GOT3 (cell line): Measurements from ENCODE around the gene KCNN4.
"Not testable (repeated sequence)": the region's sequence is repeated elsewhere in the genome, so short reads cannot be mapped to it uniquely, and the experiment has no call there.

Source experiments
- DNase-seq: peaks from one replicate; lab custom pipeline; 2025; ENCODE audit warnings: mixed read lengths; lab: John Stamatoyannopoulos, UW

KCNN4 gene

DNA sequence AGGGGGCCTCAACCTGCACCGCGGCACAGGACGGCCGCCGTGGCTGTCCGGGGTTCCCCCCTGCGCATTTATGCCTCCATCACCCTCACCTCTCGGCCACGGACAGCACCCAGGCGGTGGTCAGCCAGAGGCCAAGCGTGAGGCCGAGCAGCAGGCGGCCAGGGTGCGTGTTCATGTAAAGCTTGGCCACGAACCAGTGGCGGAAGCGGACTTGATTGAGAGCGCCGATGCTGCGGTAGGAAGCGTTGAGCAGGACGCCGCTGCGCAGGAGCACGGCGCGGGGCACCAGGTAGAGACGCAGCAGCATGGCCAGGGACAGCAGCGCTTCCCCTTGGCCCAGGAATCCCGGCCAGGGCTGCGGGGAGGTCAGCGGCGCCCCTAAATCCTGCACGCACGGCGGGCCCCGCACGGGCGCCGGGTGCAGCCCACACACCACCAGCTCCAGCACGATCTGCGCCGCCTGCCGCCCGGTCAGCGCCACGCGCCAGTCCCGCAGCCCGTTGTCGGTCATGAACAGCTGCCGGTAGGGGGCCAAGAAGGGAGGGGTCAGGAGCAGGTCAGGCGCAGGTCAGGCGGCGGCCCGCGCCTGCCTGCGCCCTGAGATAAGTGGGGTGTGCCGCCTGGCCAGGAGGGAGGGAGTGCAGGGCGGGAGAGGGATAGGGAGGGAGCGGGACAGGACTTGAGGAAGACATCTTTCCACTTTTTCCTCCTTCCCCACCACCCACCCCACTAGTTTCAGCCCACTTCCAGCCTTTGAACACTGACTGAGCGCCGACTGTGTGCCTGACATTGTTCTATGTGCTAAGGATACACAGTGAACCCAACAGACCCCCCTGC, 6.5 kb downstream of the KCNN4 start:
- DNase-seq = no peak

DNA sequence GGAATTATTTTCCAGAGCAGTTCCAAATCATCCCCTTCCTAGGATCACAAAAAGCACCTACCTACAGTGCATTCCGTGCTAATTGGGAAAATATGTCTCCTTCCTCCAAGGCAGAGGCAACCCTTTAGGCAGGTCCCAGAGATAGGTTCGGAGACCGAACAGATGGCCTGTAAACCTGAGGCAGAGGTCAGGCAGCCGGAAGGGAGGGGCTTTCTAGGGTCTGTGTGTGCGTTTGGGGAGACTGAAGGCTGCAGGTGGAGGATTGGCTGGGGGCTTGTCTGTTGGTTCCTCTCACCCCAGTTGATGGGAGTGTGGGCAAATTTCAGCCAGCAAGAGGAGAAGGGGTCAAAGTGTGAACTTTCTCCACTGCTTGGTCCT, 7.1 kb downstream of the KCNN4 start:
- no peak for DNase-seq

DNA sequence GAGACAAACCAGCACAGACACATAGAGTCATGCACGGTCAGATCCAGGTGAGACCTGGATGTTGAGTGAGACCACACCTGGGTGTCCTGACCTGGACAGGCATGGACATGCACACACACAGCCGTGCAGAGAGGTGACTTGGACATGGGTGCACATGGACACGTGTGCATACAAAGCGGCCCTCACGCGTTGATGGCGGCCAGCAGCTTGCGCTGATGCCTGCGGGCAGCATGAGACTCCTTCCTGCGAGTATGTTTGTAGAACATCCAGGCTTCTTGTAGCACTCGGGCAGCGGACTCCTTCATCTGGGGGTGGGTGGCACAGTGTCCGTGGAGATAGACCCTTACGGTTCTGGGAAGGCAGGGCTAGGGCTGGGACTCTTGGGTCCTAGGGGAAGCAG, 11.5 kb downstream of the KCNN4 start:
- DNase-seq = no peak

DNA sequence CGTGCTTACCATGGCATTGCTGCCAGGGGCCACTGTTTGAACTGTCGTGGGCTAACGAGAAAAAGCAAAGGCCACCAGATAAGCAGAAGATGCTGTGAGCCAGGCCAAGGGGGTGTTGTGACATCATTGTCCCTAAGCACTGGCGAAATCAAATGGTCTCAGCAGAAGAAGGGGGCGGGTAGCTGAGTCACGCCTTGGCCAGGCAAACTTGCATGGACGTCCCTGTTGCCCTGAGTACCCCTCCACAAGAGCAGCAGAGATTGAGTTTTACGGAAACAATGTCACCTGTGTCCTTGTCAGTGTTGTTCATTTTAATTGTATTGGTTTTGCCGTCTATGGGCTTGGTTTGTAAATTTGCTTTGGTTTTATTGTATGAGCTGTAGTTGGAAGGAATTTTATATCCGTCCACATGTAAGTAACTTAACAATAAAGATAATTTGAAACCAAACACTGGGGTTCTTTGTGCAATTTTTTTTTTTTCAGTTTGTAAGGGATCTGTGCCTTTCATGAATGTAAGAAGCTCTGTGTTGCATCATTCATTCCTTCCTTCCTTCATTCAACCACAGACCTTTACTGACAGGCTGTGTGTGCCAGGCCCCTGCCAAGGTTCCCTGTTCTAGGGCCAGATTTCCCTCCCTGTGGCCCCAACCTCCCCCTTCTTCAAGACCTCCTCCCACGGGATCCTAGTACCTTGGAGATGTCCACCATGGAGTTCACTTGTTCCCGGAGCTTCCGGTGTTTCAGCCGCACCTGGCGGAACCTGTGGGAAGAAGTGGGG, 12.3 kb downstream of the KCNN4 start:
- no peak for DNase-seq

DNA sequence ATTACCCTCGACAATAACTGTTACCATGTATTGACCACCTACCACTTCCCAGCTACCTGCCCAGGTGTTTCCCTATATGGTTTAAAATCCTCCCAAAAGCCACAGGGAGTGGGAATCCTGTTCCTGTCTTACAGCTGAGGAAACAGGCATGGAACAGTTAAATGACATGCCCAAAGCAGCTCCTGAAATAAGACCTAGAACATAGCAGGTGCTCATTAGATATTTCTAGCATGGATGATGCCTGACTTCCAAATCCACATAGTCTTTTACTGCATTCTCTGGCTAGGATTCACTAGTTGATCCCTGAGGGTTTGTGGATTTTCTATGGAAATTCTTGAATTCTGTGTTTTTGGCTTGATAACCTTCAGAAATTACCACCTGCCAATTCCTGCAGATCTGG, 13.0 kb downstream of the KCNN4 start:
- DNase-seq = no peak

DNA sequence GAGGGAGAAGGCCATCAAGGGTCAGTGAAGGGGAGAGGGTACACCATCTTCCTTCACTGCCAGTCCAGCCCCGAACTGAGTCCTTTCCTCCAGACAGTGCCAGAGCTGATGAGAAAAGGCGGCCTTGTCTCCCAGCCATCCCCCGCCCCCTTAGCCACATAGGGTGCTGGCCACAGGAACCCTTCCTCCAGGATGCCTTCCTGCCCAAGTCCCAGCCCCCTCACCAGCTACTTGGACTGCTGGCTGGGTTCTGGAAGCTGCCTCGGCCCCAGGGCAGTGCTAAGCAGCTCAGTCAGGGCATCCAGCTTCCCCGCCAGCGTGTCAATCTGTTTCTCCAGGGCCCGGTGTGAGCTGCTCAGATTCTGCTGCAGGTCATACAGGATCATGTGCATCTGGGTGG, 13.5 kb downstream of the KCNN4 start:
- DNase-seq = no peak

DNA sequence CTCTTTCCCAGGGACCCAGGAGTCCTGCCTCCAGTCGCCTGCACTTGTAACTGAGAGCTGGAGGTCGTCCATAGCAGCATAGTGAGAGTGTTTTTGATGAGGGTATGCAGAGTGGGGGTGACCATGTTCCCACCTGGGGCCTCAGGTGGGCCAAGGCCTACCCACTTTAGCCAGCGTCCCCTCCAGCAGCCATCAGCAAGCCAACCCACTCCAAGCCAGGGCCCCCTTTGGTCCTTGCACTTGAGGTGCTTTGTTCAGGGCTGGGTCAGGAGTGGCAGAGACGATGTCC, 14.1 kb downstream of the KCNN4 start:
- DNase-seq = no peak

DNA sequence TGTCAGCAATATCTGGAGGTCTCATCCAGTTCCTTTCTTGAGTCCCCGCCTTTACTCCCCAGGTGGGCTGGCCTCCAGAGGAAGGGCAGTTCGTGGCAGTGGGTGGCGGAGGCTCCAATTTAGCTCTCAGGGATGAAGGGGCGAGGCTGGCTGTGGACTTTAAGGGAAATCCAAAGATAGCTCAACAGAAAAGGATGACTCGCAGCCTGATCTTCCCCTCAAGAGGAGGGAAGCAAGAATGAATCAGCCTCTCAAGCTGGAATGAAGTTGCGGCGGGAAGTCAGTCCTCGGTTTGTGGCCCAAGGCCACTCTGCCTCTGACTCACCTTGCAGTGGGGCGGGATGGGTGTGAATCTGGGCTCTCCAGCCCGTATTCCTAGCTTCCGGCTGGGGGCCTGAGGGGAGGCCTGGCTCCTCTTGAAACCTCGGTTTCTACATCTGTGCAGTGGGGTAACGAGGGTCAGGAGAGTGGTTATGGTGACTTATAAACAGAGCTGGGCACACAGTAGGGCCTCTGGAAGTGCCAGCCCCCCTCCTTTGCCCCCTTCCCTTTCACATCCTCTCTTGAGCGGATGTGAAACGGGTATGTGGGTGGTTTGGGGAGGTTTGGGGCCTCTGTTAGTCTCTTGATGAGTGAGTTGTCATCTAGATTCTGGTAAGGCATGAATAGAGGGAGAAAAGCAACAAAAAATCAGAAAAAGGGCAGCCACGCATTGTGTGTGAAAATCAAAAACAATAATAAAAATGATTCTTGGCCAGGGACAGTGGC, 15.5 kb downstream of the KCNN4 start:
- peak; percentile 53 for DNase-seq

DNA sequence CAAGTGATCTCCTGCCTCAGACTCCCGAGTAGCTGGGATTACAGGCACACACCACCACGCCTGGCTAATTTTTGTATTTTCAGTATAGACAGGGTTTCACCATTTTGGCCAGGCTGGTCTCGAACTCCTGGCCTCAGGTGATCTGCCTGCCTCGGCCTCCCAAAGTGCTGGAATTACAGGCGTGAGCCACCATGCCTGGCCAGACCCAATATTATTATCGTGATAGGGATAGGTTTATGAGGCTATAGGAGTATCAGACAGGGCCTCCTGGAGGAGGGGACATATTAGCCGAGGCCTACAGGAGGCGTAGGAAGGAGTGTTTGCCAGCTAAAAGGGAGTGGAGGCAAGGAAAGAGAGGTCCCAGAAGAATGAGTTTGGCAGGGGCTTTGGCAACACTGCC, 16.1 kb downstream of the KCNN4 start:
- DNase-seq = not testable (repeated sequence)

DNA sequence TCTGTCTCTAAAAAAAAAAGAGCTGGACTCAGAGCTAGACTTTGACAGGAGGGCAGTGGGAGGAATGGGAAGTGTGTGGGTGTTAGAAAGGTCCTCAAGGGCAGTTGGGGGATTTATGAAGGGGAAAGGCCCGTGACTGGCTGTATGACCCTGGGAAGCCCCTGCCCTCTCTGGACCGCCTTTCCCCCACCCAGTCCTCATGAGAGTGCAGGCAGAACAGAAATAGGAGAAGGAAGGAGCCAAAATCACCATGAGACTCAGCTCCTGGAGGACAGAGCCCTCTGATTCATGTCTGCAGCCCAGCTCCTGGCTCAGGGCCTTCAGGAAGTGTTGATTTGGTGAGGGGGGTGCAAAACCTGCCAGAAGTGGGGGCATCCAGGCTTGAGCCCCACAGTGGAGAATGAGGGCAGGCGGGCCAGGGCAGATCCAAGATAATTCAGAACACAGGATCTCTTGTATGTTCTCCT, 17.3 kb downstream of the KCNN4 start:
- DNase-seq = no peak

DNA sequence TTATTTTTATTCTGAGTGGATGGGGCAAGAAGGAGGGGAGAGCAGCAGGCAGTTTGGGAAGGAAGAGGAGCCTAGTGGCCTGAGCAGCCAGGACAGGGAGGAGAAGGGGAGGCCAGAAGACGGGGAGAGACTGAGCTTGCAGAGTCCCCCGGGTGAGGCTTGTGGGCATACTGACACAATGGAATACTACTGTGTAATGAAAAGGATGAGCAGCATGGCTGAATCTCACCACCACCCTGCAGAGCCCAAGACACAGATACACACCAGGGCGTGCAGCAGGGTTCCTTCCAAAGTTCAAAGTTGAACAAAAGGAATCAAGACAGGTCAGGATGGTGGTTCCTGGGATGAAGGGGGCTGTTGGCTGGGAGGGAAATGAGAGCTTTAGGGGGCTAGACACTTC, 18.0 kb downstream of the KCNN4 start:
- no peak for DNase-seq

DNA sequence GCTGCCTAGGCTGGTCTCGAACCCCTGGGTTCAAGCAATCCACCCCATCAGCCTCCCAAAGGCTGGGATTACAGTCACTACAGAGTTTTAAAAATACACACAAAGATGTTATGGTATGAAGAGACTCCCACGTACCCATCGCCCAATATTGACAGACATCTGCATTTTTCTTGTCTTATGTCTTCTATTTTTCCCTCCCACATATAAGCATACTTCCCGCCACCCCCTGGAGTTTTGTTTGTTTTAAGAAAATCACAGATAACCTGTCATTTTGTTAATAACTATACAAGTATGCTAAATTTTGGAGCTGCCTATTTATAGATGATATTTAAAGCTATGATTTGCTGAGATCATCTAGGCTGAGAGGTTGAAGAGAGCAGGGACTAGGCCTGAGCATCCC, 19.8 kb downstream of the KCNN4 start:
- no peak for DNase-seq

DNA sequence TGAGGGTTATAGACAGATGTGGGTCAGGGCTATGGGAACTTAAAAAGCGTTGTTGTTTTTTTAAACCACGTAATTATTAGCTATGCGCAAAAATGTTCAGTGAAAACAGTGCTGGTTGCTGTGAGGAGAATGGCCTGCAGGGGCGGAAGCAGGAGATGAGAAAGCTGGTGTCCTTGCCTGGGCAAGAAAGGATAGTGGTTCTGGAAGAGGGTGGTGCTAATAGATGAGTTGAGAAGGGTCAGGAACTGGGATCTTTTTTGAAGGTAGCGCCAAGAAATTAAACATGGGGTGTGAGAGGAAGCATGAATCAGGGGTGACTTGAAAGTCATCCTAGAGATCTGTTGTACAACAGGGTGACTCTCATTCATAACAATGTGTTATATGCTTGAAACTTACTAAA, 21.3 kb downstream of the KCNN4 start:
- DNase-seq = no peak

DNA sequence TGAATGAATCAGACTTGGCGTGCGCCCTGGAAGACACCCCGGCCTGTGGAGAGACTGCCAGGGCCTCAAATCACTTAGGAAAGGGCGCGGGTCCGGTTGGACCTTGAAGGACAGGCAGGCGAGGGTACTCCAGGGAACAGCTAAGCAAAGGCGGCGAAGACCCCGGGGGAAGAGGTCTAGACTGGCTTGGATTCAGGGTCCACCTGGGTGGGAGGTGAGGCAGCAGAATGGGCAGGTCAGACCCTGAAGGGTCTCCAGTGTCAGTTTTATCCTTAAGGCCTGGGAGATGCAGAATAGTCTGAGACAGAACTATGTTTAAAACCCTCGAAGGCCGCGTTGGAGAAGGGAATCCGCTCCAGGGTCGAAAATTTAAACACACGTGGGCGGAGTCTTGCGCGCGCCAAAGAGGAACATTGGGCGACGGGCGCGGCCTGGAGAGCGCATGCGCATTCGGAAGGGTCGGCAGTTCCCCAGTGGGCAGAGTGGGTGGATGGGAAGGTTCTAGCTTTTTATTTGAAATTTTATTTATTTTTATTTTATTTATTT, 25.4 kb downstream of the KCNN4 start:
- peak; percentile 21 for DNase-seq

DNA sequence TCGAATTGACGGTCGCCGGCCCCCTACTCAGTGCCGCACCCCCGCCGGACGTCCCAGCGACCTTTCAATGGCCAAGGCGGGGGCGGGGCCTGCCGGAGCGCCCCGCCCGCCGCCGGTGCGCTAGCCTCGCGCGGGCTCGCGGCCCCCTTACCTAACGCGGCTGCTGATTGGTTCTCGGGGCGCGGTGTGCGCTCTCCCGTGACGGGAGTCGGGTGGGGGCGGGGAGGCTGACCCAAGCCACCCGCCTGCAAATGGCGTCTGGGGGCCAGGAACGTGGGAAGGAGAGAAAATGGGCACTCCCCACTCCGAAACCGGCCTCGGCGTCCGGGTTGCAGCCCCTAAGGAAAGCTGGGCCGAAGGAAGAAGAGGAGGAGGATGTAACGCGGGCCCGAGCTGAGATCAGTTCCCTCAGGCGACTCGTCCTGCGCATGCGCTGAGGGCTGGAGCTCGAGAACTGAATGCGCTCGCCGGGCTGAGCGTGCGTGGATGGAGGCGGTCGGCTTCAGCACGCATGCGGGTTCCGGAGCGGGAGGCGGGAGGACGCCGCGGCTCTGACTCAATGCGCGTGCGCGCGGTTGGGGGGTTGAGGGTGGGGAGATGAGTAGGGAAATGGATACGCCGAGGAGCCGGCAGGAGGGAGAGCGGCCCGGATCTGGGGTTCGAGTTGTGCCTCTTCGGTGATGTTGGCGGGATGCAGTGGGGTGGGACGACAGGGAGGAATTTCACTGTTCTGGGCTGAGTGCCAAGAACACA, 26.1 kb downstream of the KCNN4 start, which contains the start of gene SMG9:
SMG9 (minus strand) TSS at position 460 of the 753 bp plus-strand sequence. CDS start 4,221 bp downstream, outside the sequence.
- DNase-seq = peak; percentile 96

DNA sequence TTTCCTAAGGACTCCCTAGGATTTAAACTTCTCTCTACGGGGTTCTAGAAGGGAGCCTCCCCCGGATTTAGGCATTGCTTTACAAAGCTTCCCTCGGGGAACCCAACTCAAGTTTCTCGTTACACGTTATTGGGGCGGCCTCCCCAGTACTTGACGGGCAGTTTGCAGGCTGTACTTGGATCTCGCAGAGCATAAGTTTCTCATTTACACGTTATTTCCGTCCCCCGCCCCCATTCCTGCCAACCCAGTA, 26.6 kb downstream of the KCNN4 start:
- no peak for DNase-seq

DNA sequence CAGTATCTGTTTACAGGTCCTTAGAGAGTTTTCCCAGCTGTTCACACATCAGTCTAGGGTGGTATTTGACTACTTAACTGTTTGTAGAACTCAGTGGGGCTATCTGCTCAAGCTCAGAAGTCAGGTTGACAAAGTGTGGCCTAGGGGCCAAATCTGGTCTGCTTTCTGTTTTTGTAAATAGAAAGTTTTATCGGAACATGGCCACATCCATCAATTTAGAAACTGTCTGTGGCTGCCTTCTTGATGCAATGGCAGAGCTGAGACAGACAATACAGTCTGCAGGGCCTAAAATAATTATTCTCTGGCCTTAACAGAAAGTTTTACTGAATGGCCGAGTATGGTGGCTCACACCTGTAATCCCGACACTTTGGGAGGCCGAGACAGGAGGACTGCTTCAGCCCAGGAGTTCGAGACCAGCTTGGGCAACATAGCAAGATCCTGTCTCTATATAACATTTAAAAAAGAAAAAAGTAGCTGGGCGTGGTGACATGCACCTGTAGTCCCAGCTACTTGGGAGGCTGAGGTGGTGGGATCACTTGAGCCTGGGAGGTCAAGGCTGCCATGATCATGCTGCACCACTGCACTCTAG, 28.4 kb downstream of the KCNN4 start:
- DNase-seq = no peak

DNA sequence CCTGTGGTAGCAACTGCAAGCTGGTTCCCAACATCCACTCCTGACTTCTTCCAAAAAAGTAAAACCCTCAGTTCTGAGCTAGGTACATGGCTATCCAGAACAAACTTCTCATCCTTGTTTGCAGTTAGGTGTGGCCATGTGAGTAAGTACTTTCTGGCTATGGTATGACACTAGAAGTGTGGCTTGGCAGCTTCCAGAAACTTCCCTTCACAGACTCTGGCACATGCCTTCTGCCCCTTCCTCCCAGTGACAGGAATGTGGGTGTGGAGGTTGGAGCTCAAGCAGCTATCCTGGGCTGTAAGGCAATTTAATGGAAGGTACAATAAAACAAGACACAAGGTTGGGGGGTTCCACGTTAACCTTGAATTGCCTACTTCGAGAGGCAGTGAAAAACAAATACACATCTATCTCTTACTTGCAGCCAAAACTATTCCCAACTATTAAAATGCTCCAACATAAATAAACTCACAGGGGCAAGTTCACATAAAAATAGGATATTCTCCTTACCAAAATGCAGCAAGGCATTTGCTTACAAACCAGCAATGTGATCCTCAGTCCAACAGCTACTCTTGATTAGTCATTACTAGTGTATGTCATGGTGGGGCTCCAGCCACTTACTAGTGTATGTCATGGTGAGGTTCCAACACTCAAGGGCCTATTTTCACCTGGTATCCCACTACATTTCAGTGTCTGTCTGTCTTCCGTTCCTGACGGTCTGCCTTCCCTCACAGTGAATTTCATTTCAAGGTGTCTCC, 29.1 kb downstream of the KCNN4 start:
- DNase-seq = no peak

DNA sequence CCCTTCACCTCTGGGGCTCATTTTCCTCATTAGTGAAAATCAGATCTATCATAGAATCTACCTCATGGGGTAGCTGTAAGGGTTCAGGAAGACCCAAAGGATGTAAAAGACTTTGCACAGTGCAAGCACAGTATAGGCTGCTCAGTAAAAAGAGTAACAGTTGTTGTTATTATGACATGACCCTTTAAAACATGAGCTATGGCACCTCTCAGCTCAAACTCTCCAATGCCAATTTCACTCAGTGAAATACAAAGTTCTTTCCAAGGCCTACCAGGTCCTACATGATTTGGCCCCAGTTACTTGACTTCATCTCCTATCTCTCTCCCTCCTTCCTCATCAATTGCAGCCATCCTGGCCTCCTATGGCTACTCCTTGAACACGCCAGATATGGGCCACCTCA, 30.9 kb downstream of the KCNN4 start:
- no peak for DNase-seq

DNA sequence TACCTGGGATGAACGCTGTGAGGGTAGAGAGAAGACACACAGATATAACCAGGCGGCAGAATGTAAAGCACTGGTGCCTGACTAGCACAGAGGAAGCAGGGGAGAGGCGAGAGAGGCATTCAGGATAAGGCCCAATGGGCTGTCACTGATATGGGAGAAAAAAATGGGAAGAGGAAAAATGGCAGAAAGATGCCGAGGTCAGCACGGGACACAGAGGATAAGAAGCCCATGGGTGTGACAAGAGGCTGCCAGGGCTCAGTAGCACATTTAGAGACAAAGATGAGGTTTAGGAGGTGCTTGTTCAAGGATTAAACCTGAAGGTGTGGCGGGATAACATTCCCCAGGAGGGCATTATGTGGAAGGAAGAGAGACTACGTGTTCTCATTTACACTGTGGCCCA, 31.6 kb downstream of the KCNN4 start:
- no peak for DNase-seq

DNA sequence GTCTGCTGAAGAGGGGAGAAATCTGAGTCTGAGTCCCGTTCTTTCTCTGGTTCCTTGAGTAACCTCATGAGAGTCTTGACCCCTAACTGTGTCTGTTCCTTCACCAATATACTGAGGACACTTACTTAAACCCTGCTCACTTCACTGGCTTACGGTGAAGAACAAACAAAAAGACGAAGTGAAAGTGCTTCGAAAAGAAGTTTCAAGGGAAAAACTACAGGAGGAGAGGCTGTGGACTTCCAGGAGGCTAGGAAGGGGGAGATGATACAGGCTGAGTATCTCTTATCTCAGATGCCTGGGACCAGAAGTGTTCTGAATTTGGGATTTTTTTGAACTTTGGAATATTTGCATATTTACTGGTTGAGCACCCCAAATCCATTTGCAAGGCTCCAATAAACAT, 32.1 kb downstream of the KCNN4 start:
- no peak for DNase-seq
